PC-9 (cell line): Measurements from ENCODE around the gene FARS2. TPM values are rescaled to one million over a fixed set of nuclear protein-coding genes. Genes with fewer than 3 reads are reported as not detected.

ENCODE experiments used
- BruUV-seq: library from RNA; stranded (reverse); fragments of 400-500 nt; replicated peaks from 2 replicates; lab custom pipeline; 2021; lab: Mats Ljungman, UMichigan
- CTCF ChIA-PET: fragments of 300-600 bp; sonication (Branson Sonifier 250); formaldehyde crosslinking; loops from one replicate; lab custom pipeline; 2022; ENCODE audit warnings: antibody characterized with exemption; lab: Charles Lee
- POLR2A ChIA-PET: fragments of 300-600 bp; sonication (Branson Sonifier 250); formaldehyde crosslinking; loops from one replicate; lab custom pipeline; 2022; ENCODE audit warnings: antibody characterized with exemption; ENCODE audit not compliant: unreplicated experiment; lab: Charles Lee
- DNase-seq, 2 experiments: peaks; one replicate each; pipeline versions ENCODE4 v3.0.0 to v3.0.0-alpha.2; 2015 to 2022; ENCODE audit warnings: mixed read lengths in 1 of 2
- H2AFZ ChIP-seq: fragments of 200-600 bp; sonication (generic); 2 replicates; pipeline ENCODE4 v1.8.1; 2017; ENCODE audit warnings: antibody characterized with exemption
- H3F3A ChIP-seq: fragments of 200-600 bp; sonication (generic); 2 replicates; pipeline ENCODE4 v1.8.1; 2017; ENCODE audit warnings: antibody characterized with exemption, mild to moderate bottlenecking, low read depth; ENCODE audit not compliant: insufficient read depth
- H3K27ac ChIP-seq: fragments of 200-600 bp; sonication (generic); 2 replicates; pipeline ENCODE4 v1.6.1; 2016; ENCODE audit warnings: mixed run types
- H3K27me3 ChIP-seq: fragments of 200-600 bp; sonication (generic); 2 replicates; pipeline ENCODE4 v1.6.1; 2016; ENCODE audit warnings: low read depth, mixed run types; ENCODE audit not compliant: insufficient read depth
- H3K36me3 ChIP-seq: fragments of 200-600 bp; sonication (generic); 2 replicates; pipeline ENCODE4 v1.6.1; 2016; ENCODE audit warnings: low read depth, mixed run types
- H3K4me1 ChIP-seq: fragments of 200-600 bp; sonication (generic); replicated peaks from 2 replicates; pipeline ENCODE4 v1.6.1; 2016; ENCODE audit warnings: mixed run types; ENCODE audit not compliant: insufficient read depth
- H3K4me2 ChIP-seq: fragments of 200-600 bp; sonication (generic); 2 replicates; pipeline ENCODE4 v1.6.1; 2017; ENCODE audit warnings: mixed run types
- H3K4me3 ChIP-seq: fragments of 200-600 bp; sonication (generic); 2 replicates; pipeline ENCODE4 v1.6.1; 2016; ENCODE audit warnings: mixed run types
- H3K79me2 ChIP-seq: fragments of 200-600 bp; sonication (generic); 2 replicates; pipeline ENCODE4 v1.6.1; 2017; ENCODE audit warnings: low read depth, mixed run types
- H3K9me2 ChIP-seq: fragments of 200-600 bp; sonication (generic); 2 replicates; pipeline ENCODE4 v1.8.1; 2017; ENCODE audit warnings: mild to moderate bottlenecking; ENCODE audit not compliant: insufficient read depth
- H3K9me3 ChIP-seq: fragments of 200-600 bp; sonication (generic); 2 replicates; pipeline ENCODE4 v1.8.1; 2016; ENCODE audit warnings: low read depth; ENCODE audit not compliant: insufficient read depth
- H4K20me1 ChIP-seq: fragments of 200-600 bp; sonication (generic); 2 replicates; pipeline ENCODE4 v1.8.1; 2017; ENCODE audit not compliant: insufficient read depth
- CTCF ChIP-seq: fragments of 200-600 bp; sonication (generic); conservative IDR thresholded peaks from 2 replicates; pipeline ENCODE4 v1.6.1; 2017; ENCODE audit warnings: mixed run types, antibody characterized with exemption, mild to moderate bottlenecking, moderate library complexity
- EZH2 ChIP-seq: fragments of 200-600 bp; sonication (generic); IDR thresholded peaks from 2 replicates; pipeline ENCODE4 v1.8.0; 2017; ENCODE audit warnings: antibody characterized with exemption, low read depth
- intact Hi-C: fragments of 100-400 bp; cut with micrococcal nuclease; formaldehyde crosslinking; loops from one replicate; pipeline ENCODE4 v1.10.0; 2022; ENCODE audit not compliant: unreplicated experiment
- total RNA-seq: library from RNA; stranded (reverse); gene quantifications from 2 replicates; pipeline ENCODE4 v1.2.3, GENCODE V29; 2021

Gene FARS2
- total RNA-seq, 1 experiment from 2014 or later, result 26.7 TPM

GRCh38 chr6:5274231-5274630 lies 12.9 kb downstream of the FARS2 start:
- Histone ChIP-seq H4K20me1 (0 out of 2 replicates have a peak, but pooled peaks cover 5% of the 10 kb centered on the region), H3K4me1 (no peaks in the 10 kb centered on the region), H2AFZ (no peak overlapping the region), H3K36me3 (no peaks in the 10 kb centered on the region), H3K4me3 (no peak overlapping the region), H3K27ac (no peak overlapping the region), H3K9me2 (no peaks in the 10 kb centered on the region), H3F3A (no peaks in the 10 kb centered on the region), H3K79me2 (no peaks in the 10 kb centered on the region), H3K27me3 (no peaks in the 10 kb centered on the region), H3K4me2 (no peak overlapping the region), H3K9me3 (no peaks in the 10 kb centered on the region)
- TF ChIP-seq CTCF (no peak), EZH2 (no peak)
- ChIA-PET CTCF (no interaction called here), POLR2A (no interaction called here)
- DNase-seq, result no peak
- intact Hi-C loops, result no loop called here
- no TSS peak for BruUV-seq

GRCh38 chr6:5275497-5275896 lies 14.2 kb downstream of the FARS2 start:
- no peak for TF ChIP-seq EZH2
- TF ChIP-seq CTCF, result no peak
- no peaks in the 10 kb centered on the region for H3K9me3 ChIP-seq
- H3F3A ChIP-seq, result no peaks in the 10 kb centered on the region
- ChIA-PET CTCF (no interaction called here), POLR2A (no interaction called here)
- intact Hi-C loops, result no loop called here
- H2AFZ ChIP-seq, result no peak overlapping the region
- H3K27me3 ChIP-seq, result no peaks in the 10 kb centered on the region
- H4K20me1 ChIP-seq, result 0 out of 2 replicates have a peak, but pooled peaks cover 5% of the 10 kb centered on the region
- DNase-seq, result no peak
- no peaks in the 10 kb centered on the region for H3K4me1 ChIP-seq
- H3K4me2 ChIP-seq, result no peak overlapping the region
- no peaks in the 10 kb centered on the region for H3K9me2 ChIP-seq
- H3K27ac ChIP-seq, result no peak overlapping the region
- no peaks in the 10 kb centered on the region for H3K36me3 ChIP-seq
- H3K79me2 ChIP-seq, result no peaks in the 10 kb centered on the region
- no peak overlapping the region for H3K4me3 ChIP-seq
- BruUV-seq, result no TSS peak

- Histone ChIP-seq H3K36me3 (no peaks in the 10 kb centered on the region), H3K4me2 (no peak overlapping the region), H3K79me2 (no peaks in the 10 kb centered on the region), H3K4me1 (no peaks in the 10 kb centered on the region), H2AFZ (no peak overlapping the region), H3F3A (no peaks in the 10 kb centered on the region), H3K9me3 (no peaks in the 10 kb centered on the region), H3K9me2 (no peaks in the 10 kb centered on the region), H3K27ac (no peak overlapping the region), H3K27me3 (no peaks in the 10 kb centered on the region), H3K4me3 (no peak overlapping the region), H4K20me1 (0 out of 2 replicates have a peak, but pooled peaks cover 5% of the 10 kb centered on the region)
- ChIA-PET POLR2A (no interaction called here), CTCF (interaction anchor here (0.7 kb wide), 1 partner anchor 10 kb away, joined by 3 read pairs; no protein-coding TSS in a partner anchor)
- no peak for DNase-seq
- no TSS peak for BruUV-seq
- TF ChIP-seq EZH2, result no peak
- no peak for TF ChIP-seq CTCF
- intact Hi-C loops, result no loop called here
These were observed 15.3 kb downstream of the FARS2 start for GRCh38 chr6:5276581-5276980.
